ENCODE measurements around the gene PXDN.
"Not testable (repeated sequence)": the region's sequence is repeated elsewhere in the genome, so short reads cannot be mapped to it uniquely, and the experiment has no call there.

The PXDN gene

DNA sequence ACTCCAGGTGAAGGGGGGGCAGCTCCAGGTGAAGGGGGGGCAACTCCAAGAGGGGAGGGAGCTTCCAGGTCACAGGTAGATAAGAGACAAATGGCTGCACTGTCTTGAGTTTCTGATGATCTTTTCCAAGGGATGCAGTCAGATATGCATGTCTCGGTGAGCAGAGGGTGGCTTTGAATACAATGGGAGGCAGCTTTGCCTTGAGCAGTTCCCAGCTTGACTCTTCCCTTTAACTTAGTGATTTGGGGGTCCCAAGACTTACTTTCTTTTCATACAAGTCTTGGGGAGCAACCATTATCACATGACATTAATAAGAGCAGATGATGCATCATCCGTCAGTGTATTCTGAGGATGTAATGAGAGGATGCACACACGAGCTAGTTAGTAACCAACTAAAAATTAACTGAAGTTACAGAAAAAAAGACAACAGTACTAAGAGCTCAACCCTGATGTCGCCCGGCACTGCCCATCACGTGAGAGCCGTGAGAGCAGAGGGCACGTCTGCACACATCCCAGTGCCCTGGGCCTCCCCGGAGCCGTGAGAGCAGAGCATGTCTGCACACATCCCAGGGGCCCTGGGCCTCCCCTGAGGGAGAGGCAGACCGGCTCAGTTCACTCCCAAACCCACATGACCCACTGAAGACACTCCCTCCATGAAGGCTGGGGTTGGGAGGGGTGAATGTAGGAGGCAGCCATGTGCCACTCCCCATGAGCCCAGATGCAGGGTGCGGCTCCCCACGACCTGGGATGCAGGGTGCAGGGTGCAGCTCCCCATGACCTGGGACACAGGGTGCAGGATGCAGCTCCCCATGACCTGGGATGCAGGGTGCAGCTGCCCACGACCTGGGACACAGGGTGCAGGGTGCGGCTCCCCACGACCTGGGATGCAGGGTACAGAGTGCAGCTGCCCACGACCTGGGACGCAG, 39.4 kb downstream of the PXDN start:
- no peak for DNase-seq (ENCODE audit: low read depth)

DNA sequence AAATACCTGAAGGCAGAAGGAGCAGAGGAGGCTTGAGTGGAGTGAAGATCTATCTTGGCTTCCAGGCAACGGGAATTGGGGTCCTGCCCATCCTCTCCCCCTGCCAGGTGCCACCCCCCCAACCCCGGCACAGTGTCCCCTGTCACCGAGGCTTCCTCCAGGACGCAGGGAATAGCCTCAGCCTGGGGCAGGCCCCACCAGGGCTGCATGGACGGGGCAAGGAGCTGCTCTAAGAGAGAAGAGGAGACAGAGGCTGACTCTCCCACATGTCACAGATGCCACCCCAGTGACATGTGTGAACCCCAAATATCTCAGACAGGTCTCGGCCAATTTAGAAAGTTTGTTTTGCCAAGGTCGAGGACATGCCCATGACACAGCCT, 42.1 kb downstream of the PXDN start:
- no peak for DNase-seq (ENCODE audit: low read depth)

DNA sequence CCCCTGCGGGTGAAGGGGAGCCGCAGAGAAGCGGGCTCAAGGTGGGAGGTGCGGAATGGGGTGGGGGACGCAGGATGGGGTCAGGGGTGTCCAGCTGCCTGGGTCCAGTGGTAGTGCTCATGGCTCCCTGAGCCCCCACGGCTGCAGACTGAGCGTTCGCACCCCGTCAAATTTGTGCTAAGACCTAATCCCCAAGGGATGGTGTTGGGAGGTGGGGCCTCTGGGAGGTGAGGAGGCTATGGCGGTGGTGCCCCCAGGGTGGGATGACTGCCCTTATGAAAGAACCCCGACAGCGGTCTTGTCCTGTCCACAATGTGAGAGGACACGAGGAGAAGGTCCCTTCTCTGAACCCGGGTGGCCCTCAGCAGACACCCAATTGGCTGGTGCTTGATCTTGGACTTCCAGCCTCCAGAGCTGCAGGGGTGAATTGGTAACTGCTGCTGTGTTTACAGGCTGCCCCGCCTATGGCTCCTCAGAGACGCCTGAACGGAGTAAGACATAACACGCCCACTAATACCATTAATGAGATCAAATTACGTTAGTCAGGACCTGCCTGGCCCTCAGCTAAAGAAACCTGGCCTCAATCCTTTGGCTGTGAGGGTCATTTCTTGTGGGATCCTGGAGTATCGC, 42.6 kb downstream of the PXDN start:
- no peak for DNase-seq (ENCODE audit: low read depth)

DNA sequence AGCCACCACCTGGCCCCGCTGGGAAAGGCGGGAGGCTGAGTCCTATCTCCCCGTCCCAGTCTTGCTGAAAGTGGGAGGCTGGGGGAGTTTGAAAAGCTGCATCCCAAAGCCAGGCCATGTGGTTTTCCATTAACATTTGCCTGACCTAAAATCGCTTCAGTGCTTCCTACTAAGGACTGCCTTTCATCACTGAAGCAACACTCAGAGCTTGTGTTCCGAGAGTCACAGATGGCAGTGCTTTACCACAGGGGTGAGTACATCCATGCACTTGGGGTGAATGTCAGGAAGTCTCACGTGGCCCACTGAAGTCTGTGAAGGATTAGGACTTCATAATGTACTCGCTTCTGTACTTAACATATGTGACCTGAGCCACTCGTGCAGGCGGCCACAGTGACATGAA, 43.3 kb downstream of the PXDN start:
- no peak for DNase-seq (ENCODE audit: low read depth)

DNA sequence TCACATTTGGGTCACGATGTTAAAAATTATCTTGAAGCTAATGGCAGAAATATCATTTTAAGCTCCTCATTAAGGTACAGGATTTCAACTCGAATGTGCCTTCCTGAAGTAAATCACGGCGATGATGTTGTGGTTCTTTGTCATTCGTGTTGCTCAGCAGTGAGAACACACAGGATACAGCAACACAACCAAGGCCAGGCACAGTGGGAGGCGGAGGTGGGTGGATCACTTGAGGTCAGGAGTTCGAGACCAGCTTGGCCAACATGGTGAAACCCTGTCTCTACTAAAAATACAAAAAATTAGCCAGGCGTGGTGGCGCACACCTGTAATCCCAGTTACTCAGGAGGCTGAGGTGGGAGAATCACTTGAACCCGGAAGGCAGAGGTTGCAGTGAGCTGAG, 43.9 kb downstream of the PXDN start:
- DNase-seq (ENCODE audit: low read depth) = not testable (repeated sequence)

DNA sequence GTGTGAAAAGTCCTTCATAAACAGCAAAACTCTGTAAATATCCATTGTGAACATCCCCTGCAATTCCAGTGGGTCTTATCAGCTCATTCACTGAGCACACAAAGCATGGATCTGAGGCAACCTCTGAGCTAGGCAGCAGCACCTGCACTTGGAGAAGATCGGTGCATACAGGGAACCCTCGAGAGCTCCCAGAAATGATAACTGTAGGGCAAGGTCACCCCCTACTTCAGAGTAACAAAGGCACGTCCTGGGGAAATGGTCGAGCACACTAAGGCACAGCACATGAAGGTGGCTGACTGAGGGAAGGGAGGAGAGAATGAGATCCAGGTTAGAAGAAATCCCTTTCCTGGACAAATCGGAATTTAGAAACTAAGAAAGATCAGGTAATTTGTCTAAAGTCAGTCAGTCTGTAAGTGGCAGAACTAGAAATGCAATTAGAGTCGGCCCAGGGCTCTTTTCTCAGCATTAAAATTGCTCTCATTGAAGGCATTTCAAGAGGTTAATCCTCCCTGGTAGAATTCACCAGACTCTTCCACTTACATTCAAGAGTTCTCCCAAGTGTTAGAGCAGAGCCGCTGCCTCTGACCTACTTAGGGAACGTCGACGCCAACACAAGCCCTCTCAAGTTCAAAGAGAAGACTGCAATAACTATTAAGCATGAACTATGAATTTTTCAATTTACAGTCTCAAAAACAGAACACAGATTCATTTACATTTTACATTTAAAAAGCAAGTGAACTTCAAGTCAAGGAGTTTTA, 45.9 kb downstream of the PXDN start:
- DNase-seq (ENCODE audit: low read depth) = no peak

DNA sequence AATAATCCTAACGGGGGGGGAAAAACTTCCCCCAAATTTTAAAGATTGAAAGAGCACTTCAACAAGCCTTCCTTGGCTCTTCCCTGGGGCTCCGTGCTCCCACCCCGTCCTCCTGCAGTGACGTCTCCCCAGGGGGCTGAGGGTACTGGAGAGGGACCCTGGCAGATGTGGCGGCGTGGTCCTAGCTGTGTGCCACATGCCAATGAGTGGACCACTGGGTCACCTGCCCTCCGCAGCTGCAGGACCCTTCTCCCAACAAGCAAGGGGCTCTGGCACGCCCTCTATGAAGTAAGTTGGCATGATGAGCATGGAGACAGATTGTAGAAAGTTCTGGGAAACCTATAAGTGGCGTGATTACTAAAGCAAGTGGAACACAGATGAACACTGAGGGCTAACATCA, 46.7 kb downstream of the PXDN start:
- DNase-seq (ENCODE audit: low read depth) = no peak

DNA sequence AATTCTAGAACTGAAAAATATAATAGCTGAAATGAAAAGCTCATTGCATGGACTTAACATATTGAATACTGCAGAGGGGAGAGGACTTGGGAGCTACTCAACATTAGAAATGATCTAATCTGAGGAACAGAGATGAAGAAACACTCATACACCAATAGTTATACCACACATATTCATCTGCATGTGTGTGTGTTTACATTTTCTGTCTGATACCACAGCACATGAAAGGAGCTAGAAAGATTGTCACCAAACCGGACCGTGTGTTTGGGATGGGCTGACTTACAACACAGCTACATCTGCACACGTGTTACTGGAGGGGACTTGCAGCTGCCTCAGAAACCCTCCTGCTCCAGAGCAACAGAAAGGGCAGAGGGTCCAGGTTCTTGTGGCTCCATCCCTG, 47.8 kb downstream of the PXDN start:
- DNase-seq (ENCODE audit: low read depth) = no peak

DNA sequence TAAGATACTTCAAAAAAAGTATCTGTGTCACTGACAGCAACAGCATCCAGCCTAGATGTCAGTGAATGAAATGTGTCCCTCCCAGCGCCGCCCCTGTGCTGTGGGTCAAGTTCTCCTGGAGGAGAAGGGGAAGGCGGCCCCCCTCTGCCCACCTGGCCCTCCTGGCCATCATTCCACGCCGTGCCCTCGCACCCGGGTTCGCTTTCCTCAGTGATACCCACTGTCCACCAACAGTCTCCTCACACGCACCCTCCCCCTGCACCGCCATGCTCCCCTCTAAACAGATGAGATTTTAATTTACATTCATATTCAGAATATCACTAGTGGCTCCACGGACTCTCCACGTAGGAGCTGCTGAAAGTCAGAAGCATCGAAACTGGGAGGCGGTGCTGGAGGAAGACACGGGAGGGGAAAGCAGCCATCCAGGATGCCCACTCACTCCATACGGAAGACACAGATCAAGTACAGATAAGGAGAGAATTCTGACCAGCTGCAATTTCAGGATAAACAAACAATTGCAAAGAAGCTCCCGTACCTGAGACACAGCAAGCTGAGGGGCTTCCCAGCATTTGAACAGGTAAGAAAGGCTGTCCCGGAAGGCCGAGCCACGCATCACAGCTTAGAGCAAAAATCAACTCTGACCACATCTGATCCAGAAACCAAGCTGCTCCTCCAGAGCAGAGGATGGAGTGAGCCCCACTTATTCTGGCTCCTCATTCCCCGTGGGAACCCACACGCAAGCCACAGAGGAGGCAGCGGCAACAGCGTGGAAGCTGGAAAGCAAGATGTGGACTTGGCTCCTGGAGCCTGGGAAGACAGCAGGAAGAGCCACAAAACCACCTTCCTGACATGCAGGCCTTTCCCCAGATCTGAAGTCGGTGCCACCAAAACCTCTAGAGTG, 49.7 kb downstream of the PXDN start:
- no peak for DNase-seq (ENCODE audit: low read depth)

DNA sequence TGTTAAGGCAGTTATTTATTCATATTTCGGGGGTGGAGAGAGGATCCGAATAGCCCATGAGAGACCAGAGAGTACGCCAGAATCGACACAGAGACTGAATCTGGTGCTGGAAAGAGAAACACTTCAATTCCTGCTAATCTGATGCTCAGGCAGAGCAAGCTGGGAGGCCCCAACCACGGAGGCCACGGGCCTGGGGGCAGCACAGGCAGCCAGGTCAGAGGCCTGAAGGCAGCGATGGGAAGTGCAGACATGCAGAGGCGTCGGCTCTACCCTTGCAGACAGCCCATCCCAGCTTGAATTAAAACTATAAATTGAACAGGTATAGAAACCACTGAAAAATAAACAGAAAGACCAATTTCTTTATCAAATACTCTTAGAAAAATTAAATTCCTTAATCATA, 50.6 kb downstream of the PXDN start:
- DNase-seq (ENCODE audit: low read depth) = no peak

DNA sequence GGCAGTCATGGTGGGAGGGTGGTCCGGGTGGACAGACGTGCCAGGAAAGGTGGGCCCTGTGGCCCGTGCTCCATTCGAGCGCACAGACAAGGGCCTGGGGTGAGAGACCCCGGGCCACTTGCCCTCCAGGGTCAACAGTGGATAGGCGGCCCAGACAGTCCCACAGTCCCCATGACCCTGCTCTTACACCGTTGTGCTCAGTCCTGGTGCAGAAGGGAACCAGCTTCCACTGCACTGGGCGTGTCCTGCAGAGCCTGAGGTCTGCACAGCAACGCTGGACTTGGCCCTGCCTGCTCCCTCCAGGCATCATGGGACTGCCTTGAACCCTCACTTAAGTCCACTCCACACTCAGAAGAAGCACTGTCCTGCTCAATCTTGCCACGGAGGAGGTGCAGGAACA, 52.0 kb downstream of the PXDN start:
- no peak for DNase-seq (ENCODE audit: low read depth)

DNA sequence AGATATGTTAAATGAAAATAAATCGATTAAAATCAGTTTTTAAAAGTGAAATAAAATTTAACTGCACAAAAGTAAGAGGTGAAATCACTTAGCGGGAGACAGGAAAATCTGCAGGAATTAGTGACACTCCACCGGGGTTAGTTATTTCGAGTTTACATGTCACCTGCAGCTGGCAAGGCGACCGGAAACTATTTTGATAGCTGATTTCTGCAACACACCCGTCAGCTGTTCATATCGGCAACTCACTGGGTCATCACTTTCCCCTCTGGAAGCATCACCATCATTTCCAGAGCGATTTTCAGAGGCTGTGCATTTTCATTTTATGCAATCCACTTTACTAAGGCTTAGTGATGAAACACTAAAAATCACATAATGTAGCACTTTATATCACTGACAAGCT, 52.9 kb downstream of the PXDN start:
- no peak for DNase-seq (ENCODE audit: low read depth)

DNA sequence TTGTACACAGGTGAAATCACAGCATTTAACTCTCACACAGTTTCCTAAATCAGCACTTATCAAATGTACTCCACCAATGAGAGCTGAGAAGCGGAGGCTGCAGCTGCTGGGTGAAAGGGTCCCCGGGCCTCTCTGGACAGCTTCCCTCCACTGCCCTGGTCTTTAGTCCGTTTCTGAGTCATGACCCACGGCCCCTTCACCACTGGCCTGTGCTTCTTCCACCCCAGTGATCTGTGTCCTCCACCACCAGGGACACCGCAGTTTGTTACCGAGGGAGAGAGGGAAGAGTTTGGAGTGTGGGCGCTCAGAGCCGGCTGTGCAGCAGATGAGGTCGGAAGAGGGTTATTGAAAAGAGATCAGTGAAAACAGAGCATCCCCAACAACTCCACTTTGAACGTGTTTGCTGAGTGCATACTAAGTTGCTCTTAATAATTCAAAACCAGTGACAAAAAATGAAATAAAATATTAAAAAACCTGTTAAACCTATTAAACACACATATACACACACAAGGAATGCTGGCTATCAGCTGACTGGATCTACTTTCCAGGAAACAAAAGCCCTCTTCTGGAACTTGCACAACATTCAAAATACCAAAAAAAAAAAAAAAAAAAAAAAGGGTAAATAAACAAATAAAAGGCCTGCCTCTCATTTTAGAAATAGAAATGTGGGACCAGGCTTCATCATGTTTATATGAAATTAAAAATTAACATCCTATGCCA, 54.1 kb downstream of the PXDN start:
- no peak for DNase-seq (ENCODE audit: low read depth)

DNA sequence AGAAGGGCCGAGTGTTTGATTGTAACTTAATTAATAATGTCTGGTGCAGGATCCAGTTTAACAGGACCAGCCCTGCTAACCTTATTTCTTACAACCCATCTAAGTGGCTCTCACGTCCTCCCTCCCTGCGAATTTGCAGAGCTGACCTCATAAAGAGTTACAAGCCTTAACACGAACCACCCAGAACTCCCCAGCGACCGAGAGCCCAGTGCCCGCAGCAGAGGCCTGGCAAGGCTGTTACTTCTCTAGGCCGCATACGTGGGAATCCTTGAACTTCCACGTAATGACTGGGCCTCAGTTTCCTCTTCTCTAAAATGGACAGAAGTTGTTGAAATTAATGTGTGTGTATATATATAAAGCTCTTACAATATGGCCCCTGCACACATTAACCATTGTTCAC, 55.5 kb downstream of the PXDN start:
- no peak for DNase-seq (ENCODE audit: low read depth)

DNA sequence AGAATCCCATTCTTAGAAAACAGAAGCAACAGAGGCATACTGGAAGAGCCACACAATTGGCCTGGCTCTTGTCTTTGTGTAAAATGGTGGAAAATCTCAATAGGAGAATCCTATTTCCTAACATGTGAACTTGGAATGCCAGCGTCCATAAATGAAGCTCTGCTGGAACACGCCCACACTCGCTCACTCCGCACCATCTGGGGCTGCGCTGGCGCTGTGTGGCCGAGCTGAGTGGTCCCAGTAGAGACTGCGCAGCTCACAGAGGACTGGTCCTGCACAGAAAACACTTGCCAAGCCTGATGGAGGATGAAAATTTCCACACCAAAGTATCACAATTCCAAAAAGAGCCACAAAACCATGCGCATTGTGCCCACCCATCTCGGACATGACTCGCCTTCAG, 56.2 kb downstream of the PXDN start:
- DNase-seq (ENCODE audit: low read depth) = no peak

DNA sequence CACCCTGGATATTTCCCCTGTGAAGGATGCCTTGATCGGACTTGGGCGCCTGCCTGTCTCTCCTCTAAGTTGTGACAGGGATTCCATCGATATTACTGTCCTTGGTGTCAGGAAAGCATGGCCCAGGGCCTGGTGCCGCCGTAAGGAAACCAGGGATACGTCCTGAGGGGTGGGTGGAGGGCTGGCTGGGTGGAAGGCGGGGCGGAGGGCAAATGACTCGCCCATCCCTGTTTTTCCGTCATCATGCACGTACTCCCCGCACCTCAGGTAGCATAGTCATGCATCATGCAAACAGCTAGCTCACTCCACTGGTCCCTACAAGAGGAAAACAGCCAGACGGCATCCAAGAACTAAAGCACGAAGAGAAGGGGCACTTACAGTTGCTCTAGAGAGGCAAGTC, 57.1 kb downstream of the PXDN start:
- no peak for DNase-seq (ENCODE audit: low read depth)

DNA sequence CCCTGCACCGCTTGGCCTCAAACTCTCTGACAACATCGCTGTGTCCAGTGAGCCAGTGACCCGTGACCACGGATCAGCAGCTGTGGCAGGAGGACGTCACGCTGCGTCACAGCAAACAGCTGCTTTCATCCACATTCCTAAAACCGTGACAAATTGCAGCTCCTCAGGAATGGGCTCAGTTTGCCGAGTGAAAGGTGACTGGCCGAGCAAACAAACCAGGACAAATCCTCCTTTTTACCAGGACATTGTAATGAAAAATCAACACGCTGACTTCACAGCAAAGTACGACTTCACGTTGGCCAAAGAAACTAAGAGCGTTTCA, 57.6 kb downstream of the PXDN start:
- no peak for DNase-seq (ENCODE audit: low read depth)

DNA sequence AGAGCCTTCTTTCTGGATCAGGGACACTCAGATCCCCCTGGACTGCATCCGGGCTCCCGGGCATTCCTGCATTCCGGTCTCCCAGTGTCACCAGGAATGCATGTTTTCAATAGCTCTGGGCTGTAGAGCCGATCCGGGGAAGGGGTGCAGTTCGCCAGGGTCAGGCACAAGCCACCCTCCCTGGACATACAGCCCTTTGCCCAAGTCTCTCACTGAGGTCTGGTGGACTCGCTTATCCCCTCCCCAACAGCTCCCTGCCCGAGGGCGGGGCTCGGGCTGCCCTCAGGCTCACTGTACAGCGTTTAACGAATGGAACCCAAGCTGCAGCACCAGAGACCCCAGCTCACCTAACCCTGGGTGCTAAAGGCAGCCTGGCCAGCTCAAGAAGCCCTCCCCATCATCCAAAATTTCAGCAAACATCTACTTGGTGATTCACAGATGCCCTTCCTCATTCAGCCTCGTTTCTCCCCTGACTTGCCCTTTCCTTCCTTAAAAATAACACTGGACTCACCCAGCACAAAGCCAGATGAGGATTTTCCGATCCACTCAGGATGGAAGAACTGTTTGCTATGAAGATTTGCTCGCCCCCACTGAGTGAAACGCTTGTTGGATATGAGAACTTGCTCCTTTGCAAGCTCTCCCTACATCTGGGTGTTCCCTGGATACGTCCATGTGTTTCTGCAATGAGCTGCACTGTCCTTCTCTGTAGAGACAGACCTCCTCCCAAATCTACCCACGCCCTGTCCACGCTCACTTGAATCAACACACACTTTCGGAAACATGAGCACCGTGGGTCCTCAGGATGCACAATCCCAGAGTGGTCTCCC, 58.1 kb downstream of the PXDN start:
- DNase-seq (ENCODE audit: low read depth) = no peak

DNA sequence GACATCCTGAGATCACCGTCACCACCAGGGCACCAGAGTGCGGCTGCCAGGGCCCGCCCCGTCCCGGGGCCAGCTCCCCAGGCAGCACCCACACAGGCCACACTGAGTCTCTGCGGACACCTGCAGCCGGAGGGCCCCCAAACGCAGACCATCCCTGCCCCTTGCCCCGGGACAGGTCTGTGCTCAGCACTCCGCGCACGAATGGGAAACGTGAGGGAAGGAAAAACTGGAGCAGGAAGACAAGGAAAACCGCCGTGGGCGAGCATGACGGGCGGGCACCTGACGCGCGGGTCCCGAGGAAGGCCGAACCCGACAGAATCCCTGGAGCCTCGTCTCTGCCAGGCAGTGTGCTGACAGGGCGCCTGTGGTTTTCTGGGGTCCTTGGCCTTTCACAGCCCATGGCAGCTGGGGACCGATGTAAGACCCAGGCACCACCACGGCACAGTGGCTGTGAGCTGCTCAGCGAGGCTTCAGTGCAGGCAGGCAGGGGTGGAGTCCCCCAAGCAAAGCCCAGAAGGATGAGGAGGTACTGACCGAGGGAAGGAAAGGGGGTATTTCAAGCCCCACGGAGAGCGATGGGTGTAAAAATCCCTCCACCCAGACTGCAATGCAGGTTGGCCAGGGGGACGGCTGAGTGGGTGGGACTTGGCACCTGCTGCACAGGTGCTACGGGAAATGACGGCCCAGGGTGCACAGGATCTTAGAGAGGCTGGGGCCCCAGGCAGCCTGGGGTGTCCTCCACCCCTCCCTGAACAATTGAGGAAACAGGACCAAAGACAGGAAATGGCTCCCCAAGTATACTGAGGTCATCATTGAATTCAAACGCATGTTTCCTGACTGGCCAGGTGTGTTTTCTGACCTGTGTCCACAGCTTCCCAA, 59.0 kb downstream of the PXDN start:
- DNase-seq (ENCODE audit: low read depth) = no peak

DNA sequence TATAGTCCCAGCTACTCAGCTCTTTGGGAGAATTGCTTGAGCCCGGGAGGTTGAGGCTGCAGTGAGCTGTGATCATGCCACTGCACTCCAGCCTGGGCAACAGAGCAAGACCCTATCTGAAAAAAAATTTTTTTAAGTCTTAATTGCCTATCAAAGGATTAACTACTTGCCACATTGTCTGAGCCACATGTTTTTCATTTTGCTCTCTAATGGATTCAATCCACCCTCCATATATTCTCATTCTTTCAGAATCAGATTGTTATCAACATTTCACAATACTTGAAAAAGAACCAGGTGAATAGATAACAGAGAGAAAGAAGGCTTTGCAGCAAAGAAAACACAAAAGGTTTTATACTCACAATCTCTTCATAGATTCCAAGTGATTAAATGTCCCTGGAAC, 61.0 kb downstream of the PXDN start:
- DNase-seq (ENCODE audit: low read depth) = no peak

Measured in activated T-cell treated with anti-CD3 and anti-CD28 coated beads for 48 hours (primary cell).